ENCODE measurements around the gene OVCH1.

The OVCH1 gene

GRCh38 chr12:29509503-29509902, 12.0 kb upstream of the OVCH1 start:
- in situ Hi-C loops (cut with HindIII; ENCODE audit: low sequenced_read_pairs): no loop called here
- DNase-seq (ENCODE audit: low read depth, low spot score): no peak
- no peak overlapping the region for H3K4me3 ChIP-seq (ENCODE audit: low read depth, low read length)
- TF ChIP-seq CTCF (IDR thresholded peaks at IDR 0.05; ENCODE audit: low read depth, low read length): no peak

GRCh38 chr12:29508949-29509348, 11.5 kb upstream of the OVCH1 start:
- in situ Hi-C loops (cut with HindIII; ENCODE audit: low sequenced_read_pairs): no loop called here
- no peak for DNase-seq (ENCODE audit: low read depth, low spot score)
- TF ChIP-seq CTCF (IDR thresholded peaks at IDR 0.05; ENCODE audit: low read depth, low read length): no peak
- no peak overlapping the region for H3K4me3 ChIP-seq (ENCODE audit: low read depth, low read length)

- H3K4me3 ChIP-seq (ENCODE audit: low read depth, low read length): no peak overlapping the region
- in situ Hi-C loops (cut with HindIII; ENCODE audit: low sequenced_read_pairs): no loop called here
- no peak for TF ChIP-seq CTCF (IDR thresholded peaks at IDR 0.05; ENCODE audit: low read depth, low read length)
- no peak for DNase-seq (ENCODE audit: low read depth, low spot score)
These were observed 7.6 kb upstream of the OVCH1 start for GRCh38 chr12:29505122-29505521.

GRCh38 chr12:29503283-29503682, 5.8 kb upstream of the OVCH1 start:
- in situ Hi-C loops (cut with HindIII; ENCODE audit: low sequenced_read_pairs): no loop called here
- TF ChIP-seq CTCF (IDR thresholded peaks at IDR 0.05; ENCODE audit: low read depth, low read length): no peak

GRCh38 chr12:29499235-29499634, 1.7 kb upstream of the OVCH1 start:
- no peak overlapping the region for H3K4me3 ChIP-seq (ENCODE audit: low read depth, low read length)
- in situ Hi-C loops (cut with HindIII; ENCODE audit: low sequenced_read_pairs): no loop called here
- TF ChIP-seq CTCF (IDR thresholded peaks at IDR 0.05; ENCODE audit: low read depth, low read length): no peak
- DNase-seq (ENCODE audit: low read depth, low spot score): no peak

More at GRCh38 chr12:29503283-29503682, 5.8 kb upstream of the OVCH1 start:
- no peak overlapping the region for H3K4me3 ChIP-seq (ENCODE audit: low read depth, low read length)
- DNase-seq (ENCODE audit: low read depth, low spot score): no peak

- DNase-seq (ENCODE audit: low read depth, low spot score): no peak
- in situ Hi-C loops (cut with HindIII; ENCODE audit: low sequenced_read_pairs): no loop called here
- no peak overlapping the region for H3K4me3 ChIP-seq (ENCODE audit: low read depth, low read length)
- no peak for TF ChIP-seq CTCF (IDR thresholded peaks at IDR 0.05; ENCODE audit: low read depth, low read length)
These were observed 4.6 kb downstream of the OVCH1 start for GRCh38 chr12:29492891-29493290.

- in situ Hi-C loops (cut with HindIII; ENCODE audit: low sequenced_read_pairs): no loop called here
- no peak for DNase-seq (ENCODE audit: low read depth, low spot score)
- TF ChIP-seq CTCF (IDR thresholded peaks at IDR 0.05; ENCODE audit: low read depth, low read length): no peak
- no peak overlapping the region for H3K4me3 ChIP-seq (ENCODE audit: low read depth, low read length)
These were observed 10.5 kb downstream of the OVCH1 start for GRCh38 chr12:29486972-29487371.
